ENCODE data around the gene RBM45.

RBM45 gene

DNA sequence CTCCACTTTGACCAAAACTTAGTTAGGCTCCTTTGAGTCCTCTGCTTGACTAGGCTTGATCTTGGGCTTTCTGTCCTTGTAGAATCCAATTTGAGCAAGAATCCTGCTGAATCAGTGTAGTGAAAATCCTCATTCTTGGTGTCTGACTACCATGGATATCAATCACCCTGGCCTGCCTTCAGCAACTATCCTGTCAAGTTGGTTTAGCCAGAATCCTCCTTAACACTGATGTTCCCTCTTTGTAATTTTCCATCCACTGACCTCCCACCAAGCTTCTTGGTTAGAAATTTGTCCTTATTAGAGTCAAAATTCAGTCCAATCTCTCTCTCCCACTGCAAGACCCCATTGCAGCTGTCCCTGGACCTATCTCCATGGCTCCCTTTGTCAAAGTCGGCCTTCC is 494 bp upstream of the RBM45 start:
- H3K27ac ChIP-seq (ENCODE audit: low read depth, low read length) = no peak overlapping the region
- no peaks in the 10 kb centered on the region for H3K9me2 ChIP-seq (replicated peaks; ENCODE audit: control insufficient read depth, low read length)
- H3K27me3 ChIP-seq (ENCODE audit: control insufficient read depth, low read length) = no peaks in the 10 kb centered on the region
- peak overlapping the region; percentile 89; the same call in 1 of the 2 replicates for H3K4me2 ChIP-seq (ENCODE audit: low read length)
- H3F3A ChIP-seq (ENCODE audit: control insufficient read depth, insufficient read depth) = no peaks in the 10 kb centered on the region
- no peaks in the 10 kb centered on the region for H4K20me1 ChIP-seq (ENCODE audit: control insufficient read depth, insufficient read depth, low read depth, low read length)
- peak overlapping the region; percentile 99 for H3K4me3 ChIP-seq (ENCODE audit: low read length)
- peaks cover 10% of the 10 kb centered on the region; the same call in 1 of the 2 replicates for H3K36me3 ChIP-seq (ENCODE audit: control insufficient read depth, low read length)
- H3K79me2 ChIP-seq (ENCODE audit: control insufficient read depth, low read length) = peaks cover 18% of the 10 kb centered on the region
- H3K4me1 ChIP-seq (ENCODE audit: control insufficient read depth, low read length) = peaks cover 12% of the 10 kb centered on the region
- no peaks in the 10 kb centered on the region for H3K9me3 ChIP-seq (ENCODE audit: control insufficient read depth, insufficient read depth, low read length)
- TF ChIP-seq CTCF (IDR thresholded peaks at IDR 0.05; ENCODE audit: low read depth, low read length, poor library complexity, severe bottlenecking) (no peak), EZH2phosphoT487 (IDR thresholded peaks at IDR 0.05; ENCODE audit: borderline replicate concordance, low read length) (no peak)

DNA sequence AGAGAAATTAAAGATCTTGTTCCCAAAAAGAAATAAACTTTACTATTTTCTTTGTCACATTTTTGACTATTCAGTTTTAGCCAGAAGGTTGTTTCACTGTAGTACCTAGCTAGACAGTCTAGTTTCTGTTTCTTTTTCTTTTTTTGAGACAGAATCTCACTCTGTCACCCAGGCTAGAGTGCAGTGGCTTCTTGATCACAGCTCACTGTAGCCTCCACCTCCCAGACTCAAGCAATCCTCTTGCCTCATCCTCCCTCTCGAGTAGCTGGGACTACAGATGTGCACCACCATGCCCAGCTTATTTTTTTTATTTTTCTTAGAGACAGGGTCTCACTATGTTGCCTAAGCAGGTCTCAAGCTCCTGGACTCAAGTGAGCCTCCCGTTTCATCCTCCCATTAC is 2.2 kb downstream of the RBM45 start:
- Histone ChIP-seq H3K27ac (ENCODE audit: low read depth, low read length) (no peak overlapping the region), H3K4me2 (ENCODE audit: low read length) (no peak overlapping the region), H3K4me3 (ENCODE audit: low read length) (no peak overlapping the region), H3F3A (ENCODE audit: control insufficient read depth, insufficient read depth) (no peaks in the 10 kb centered on the region), H3K36me3 (ENCODE audit: control insufficient read depth, low read length) (peaks cover 30% of the 10 kb centered on the region), H3K4me1 (ENCODE audit: control insufficient read depth, low read length) (peaks cover 12% of the 10 kb centered on the region), H3K27me3 (ENCODE audit: control insufficient read depth, low read length) (no peaks in the 10 kb centered on the region), H4K20me1 (ENCODE audit: control insufficient read depth, insufficient read depth, low read depth, low read length) (no peaks in the 10 kb centered on the region), H3K9me2 (replicated peaks; ENCODE audit: control insufficient read depth, low read length) (no peaks in the 10 kb centered on the region), H3K79me2 (ENCODE audit: control insufficient read depth, low read length) (peaks cover 18% of the 10 kb centered on the region), H3K9me3 (ENCODE audit: control insufficient read depth, insufficient read depth, low read length) (no peaks in the 10 kb centered on the region)
- TF ChIP-seq CTCF (IDR thresholded peaks at IDR 0.05; ENCODE audit: low read depth, low read length, poor library complexity, severe bottlenecking) (no peak), EZH2phosphoT487 (IDR thresholded peaks at IDR 0.05; ENCODE audit: borderline replicate concordance, low read length) (no peak)

- Histone ChIP-seq H3K4me2 (ENCODE audit: low read length) (no peak overlapping the region), H3K4me3 (ENCODE audit: low read length) (no peak overlapping the region), H3K36me3 (ENCODE audit: control insufficient read depth, low read length) (peaks cover 37% of the 10 kb centered on the region), H3F3A (ENCODE audit: control insufficient read depth, insufficient read depth) (no peaks in the 10 kb centered on the region), H3K27me3 (ENCODE audit: control insufficient read depth, low read length) (no peaks in the 10 kb centered on the region), H3K9me3 (ENCODE audit: control insufficient read depth, insufficient read depth, low read length) (no peaks in the 10 kb centered on the region), H3K79me2 (ENCODE audit: control insufficient read depth, low read length) (peaks cover 18% of the 10 kb centered on the region), H3K4me1 (ENCODE audit: control insufficient read depth, low read length) (peaks cover 12% of the 10 kb centered on the region), H3K9me2 (replicated peaks; ENCODE audit: control insufficient read depth, low read length) (no peaks in the 10 kb centered on the region), H4K20me1 (ENCODE audit: control insufficient read depth, insufficient read depth, low read depth, low read length) (no peaks in the 10 kb centered on the region), H3K27ac (ENCODE audit: low read depth, low read length) (no peak overlapping the region)
- TF ChIP-seq EZH2phosphoT487 (IDR thresholded peaks at IDR 0.05; ENCODE audit: borderline replicate concordance, low read length) (no peak), CTCF (IDR thresholded peaks at IDR 0.05; ENCODE audit: low read depth, low read length, poor library complexity, severe bottlenecking) (no peak)
These were observed 3.0 kb downstream of the RBM45 start for GRCh38 chr2:178115271-178115670.

Measured in DOHH2 (cell line).